ENCODE measurements around the gene PER2. TPM values are rescaled to one million over a fixed set of nuclear protein-coding genes. Genes with fewer than 3 reads are reported as not detected.

Gene PER2
- total and polyA plus RNA-seq, 2 of the 13 experiments (the other 11 are each of a cell fraction or from before 2014, with no cell fraction given): 5.1 to 9.4 TPM

DNA sequence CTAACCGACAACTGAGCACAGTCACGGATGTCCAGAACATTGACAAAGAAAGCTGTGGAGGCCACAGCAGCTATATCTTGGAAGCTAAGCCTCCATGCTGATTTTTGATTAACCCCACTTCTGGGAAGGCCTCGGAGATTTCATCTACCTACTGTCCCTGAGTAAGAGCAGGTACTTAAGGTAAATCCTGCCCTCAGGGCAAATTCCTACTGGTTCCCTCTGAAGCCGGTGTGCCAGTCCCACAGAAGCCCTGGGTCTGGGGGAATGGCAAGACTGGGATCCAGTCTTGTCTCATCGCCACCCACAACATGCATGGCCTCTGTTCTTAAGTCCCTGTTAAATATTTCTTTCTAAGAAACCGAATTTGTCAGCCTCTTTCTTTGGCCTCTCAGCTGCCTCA lies 18.7 kb downstream of the PER2 start (continued):
- TF ChIP-seq, protein P1, sequence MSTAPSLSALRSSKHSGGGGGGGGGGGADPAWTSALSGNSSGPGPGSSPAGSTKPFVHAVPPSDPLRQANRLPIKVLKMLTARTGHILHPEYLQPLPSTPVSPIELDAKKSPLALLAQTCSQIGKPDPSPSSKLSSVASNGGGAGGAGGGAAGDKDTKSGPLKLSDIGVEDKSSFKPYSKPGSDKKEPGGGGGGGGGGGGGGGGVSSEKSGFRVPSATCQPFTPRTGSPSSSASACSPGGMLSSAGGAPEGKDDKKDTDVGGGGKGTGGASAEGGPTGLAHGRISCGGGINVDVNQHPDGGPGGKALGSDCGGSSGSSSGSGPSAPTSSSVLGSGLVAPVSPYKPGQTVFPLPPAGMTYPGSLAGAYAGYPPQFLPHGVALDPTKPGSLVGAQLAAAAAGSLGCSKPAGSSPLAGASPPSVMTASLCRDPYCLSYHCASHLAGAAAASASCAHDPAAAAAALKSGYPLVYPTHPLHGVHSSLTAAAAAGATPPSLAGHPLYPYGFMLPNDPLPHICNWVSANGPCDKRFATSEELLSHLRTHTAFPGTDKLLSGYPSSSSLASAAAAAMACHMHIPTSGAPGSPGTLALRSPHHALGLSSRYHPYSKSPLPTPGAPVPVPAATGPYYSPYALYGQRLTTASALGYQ (CRISPR knock-in tag; IDR thresholded peaks at IDR 0.05): no peak
- no peak for TF ChIP-seq SMAD9 (CRISPR knock-in tag; IDR thresholded peaks at IDR 0.05)

DNA sequence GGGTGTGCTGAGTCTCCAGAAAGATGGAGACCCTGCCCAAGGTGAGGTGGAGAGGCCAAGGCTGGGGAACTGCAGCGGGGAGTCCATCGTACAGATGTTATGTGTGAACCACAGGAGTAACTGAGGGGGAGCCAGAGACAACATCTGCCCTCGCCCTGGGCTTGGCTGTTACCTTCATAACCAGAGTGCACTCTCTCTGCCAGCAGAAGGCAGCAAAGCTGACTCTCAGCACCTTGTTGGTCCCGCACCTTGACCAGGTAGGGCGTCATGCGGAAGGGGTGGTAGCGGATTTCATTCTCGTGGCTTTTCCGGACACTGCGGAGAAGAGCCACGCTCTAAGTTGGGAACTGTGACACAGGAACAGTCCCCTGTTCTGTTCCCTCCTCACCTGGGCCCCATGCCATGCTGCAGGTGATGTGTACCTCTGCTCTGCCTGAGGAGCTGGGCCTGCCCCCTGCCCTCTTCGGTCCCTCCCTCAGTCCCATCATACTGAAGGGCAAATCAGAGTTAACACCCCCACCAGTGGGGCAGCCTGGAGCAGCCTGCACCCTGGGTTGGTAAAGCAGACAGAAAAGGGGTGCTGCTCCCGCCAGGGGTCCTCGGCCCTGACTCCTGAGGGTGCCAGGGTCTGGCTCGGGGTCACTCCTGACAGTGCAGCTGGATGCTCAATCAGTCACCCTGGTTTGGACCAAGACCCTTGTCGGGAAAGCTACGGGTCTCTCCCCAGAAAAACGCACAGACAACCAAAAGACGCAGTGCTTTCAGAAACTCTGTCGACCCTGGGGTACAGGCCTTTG lies 20.3 kb downstream of the PER2 start:
- POLR2A ChIA-PET: no interaction called here
- intact Hi-C loops (cut with micrococcal nuclease; ENCODE audit: unreplicated experiment): no loop called here
- in situ Hi-C loops (cut with HindIII; ENCODE audit: extremely low pct_ligation_motif_present, low pct_unique_long_range_greater_than_20kb): loop anchor here (10.0 kb wide), 1 partner anchor 413 kb away; the partner anchor contains the start of gene RAMP1
- Histone ChIP-seq H3K79me2 (ENCODE audit: insufficient read depth, low read length) (no peaks in the 10 kb centered on the region), H3K4me3 (replicated peaks in 1 of 3; ENCODE audit: insufficient read depth in 1 of 3, low read depth in 2 of 3, low read length in 3 of 3) (no peak overlapping the region), H2AFZ (ENCODE audit: low read length) (no peak overlapping the region), H3K9ac (ENCODE audit: insufficient read depth, low read depth, low read length) (no peak overlapping the region), H4K20me1 (ENCODE audit: insufficient read depth, low read length) (no peaks in the 10 kb centered on the region), H3K4me1 (ENCODE audit: insufficient read depth, low read length) (peaks cover 19% of the 10 kb centered on the region), H3K27ac (ENCODE audit: extremely low read length, insufficient read depth, low read length) (no peak overlapping the region), H3K4me2 (ENCODE audit: low read depth, low read length) (no peak overlapping the region), H3K36me3 (replicated peaks in 1 of 2; ENCODE audit: control insufficient read depth in 1 of 2, insufficient read depth in 2 of 2, low read length in 2 of 2) (peaks cover 36 to 77% of the 10 kb centered on the region in 2 experiments), H3K9me3 (ENCODE audit: low read length) (no peaks in the 10 kb centered on the region), H3K27me3 (ENCODE audit: control insufficient read depth in 1 of 2, insufficient read depth in 2 of 2, low read length in 2 of 2) (no peaks in the 10 kb centered on the region)
- TF ChIP-seq CTCF (CRISPR knock-in tag; IDR thresholded peaks at IDR 0.05) (peak; percentile 30), STAG1 (CRISPR knock-in tag; IDR thresholded peaks at IDR 0.05) (0 out of 2 replicates have a peak, but pooled peaks have one; percentile 20), AGO2 (optimal IDR thresholded peaks at IDR 0.05; ENCODE audit: low read depth, low read length) (peak; percentile 35), ZNF3 (CRISPR knock-in tag; IDR thresholded peaks at IDR 0.05) (no peak), JARID2 (CRISPR knock-in tag; IDR thresholded peaks at IDR 0.05; ENCODE audit: insufficient replicate concordance) (no peak)
- TF ChIP-seq, protein P2, sequence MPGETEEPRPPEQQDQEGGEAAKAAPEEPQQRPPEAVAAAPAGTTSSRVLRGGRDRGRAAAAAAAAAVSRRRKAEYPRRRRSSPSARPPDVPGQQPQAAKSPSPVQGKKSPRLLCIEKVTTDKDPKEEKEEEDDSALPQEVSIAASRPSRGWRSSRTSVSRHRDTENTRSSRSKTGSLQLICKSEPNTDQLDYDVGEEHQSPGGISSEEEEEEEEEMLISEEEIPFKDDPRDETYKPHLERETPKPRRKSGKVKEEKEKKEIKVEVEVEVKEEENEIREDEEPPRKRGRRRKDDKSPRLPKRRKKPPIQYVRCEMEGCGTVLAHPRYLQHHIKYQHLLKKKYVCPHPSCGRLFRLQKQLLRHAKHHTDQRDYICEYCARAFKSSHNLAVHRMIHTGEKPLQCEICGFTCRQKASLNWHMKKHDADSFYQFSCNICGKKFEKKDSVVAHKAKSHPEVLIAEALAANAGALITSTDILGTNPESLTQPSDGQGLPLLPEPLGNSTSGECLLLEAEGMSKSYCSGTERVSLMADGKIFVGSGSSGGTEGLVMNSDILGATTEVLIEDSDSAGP (CRISPR knock-in tag; IDR thresholded peaks at IDR 0.05; ENCODE audit: borderline replicate concordance): peak; percentile 19; the same call in 1 of the 2 replicates
- FAIRE-seq: no peak
- CTCF ChIA-PET (ENCODE audit: low intra/inter-chr PET ratio, low total read pairs): no interaction called here
- DNase-seq (ENCODE audit: low spot score): no peak
- no peak for ATAC-seq
- no TSS peak for BruUV-seq (replicated peaks)
- WGBS (ENCODE audit: low lambda C conversion rate): 98% methylated on average over 16 of the region's 20 CpGs
